Psoas muscle (tissue), 8 donors: ENCODE data around the gene TFAP2A. TPM values are rescaled to one million over a fixed set of nuclear protein-coding genes. Genes with fewer than 3 reads are reported as not detected.

Source experiments
- ATAC-seq, 4 donors: fragments of 200-7000 bp; cut with Tn5 transposase; one replicate each; pipeline ENCODE4 v1.9.1; 2020; ENCODE audit warnings: moderate library complexity in 3 of 4, mild to moderate bottlenecking in 2 of 4
- DNase-seq, 2 donors: peaks; one replicate each; pipeline ENCODE4 v3.0.0-alpha.2; 2020
- H3K27ac ChIP-seq: fragments of 200-600 bp; one replicate; pipeline ENCODE4 v1.8.0; 2022
- H3K27me3 ChIP-seq, 3 donors: fragments of 200-600 bp in 1 of 3; one replicate each; pipeline versions ENCODE4 v1.6.1 to v1.8.0; 2013 to 2022; ENCODE audit warnings: low read length in 2 of 3, mild to moderate bottlenecking in 2 of 3, moderate library complexity in 1 of 3; ENCODE audit not compliant: insufficient read depth in 3 of 3
- H3K36me3 ChIP-seq, 2 donors: fragments of 200-600 bp in 1 of 2; one replicate each; pipeline versions ENCODE4 v1.6.1 to v1.8.0; 2013 to 2022; ENCODE audit warnings: low read depth in 1 of 2, mild to moderate bottlenecking in 1 of 2, moderate library complexity in 1 of 2; ENCODE audit not compliant: insufficient read depth in 1 of 2
- H3K4me1 ChIP-seq: fragments of 200-600 bp; one replicate; pipeline ENCODE4 v1.8.0; 2022
- H3K4me3 ChIP-seq: fragments of 200-600 bp; one replicate; pipeline ENCODE4 v1.8.0; 2022; ENCODE audit warnings: mild to moderate bottlenecking
- H3K9me3 ChIP-seq: fragments of 200-600 bp; one replicate; pipeline ENCODE4 v1.8.0; 2022
- WGBS, 3 donors: extraction: QIAGEN DNeasy Blood & Tissue Kit; methylation state at CpG; one replicate each; pipeline versions ENCODE4 v1.1.6 to v1.1.7; 2013; 5-methylcytosine and 5-hydroxymethylcytosine counted together
- intact Hi-C, 2 donors: fragments of 100-400 bp; cut with DNase I; formaldehyde crosslinking; loops; one replicate each; pipeline versions ENCODE4 v1.11.0 to v1.14.2; 2022
- polyA plus RNA-seq, 3 donors: library from polyadenylated mRNA; stranded (reverse); fragments of 200-250 nt; gene quantifications; one replicate each; pipeline ENCODE4 v1.2.3, GENCODE V29; 2013
- total RNA-seq, 4 donors: library from RNA; stranded (reverse); fragmentation: NEBNext Ultra II Directional in 2 of 4; extraction: Animal tissue kit (Norgen Biotek cat#: 25700) in 2 of 4; gene quantifications; one replicate each; pipeline versions ENCODE4 v1.2.1 to v1.2.4, GENCODE V29; 2021 to 2023
- TF ChIP-seq, protein P1 (sequence below): fragments of 200-600 bp; IDR thresholded peaks from one replicate; pipeline ENCODE4 v1.8.0; 2022; ENCODE audit warnings: antibody characterized with exemption
- donor health status: healthy with polysubstance abuse.
- donor health status: DM: no; HTN: no; CAD: no; lungs with moderate emphysema.
- donor health status: Bipolar disorder and iron deficiency.
- donor health status: healthy.
- donor health status: DM: yes; HTN: yes; CAD: no.
- donor health status: DM: no; HTN: no; CAD: no.
- donor health status: DM: no; HTN: no; CAD: no.
- donor health status: DM: yes; HTN: yes; CAD: no.

TFAP2A gene
- total and polyA plus RNA-seq, 7 donors: under 0.01 to 0.15 TPM; not detected in 5

DNA sequence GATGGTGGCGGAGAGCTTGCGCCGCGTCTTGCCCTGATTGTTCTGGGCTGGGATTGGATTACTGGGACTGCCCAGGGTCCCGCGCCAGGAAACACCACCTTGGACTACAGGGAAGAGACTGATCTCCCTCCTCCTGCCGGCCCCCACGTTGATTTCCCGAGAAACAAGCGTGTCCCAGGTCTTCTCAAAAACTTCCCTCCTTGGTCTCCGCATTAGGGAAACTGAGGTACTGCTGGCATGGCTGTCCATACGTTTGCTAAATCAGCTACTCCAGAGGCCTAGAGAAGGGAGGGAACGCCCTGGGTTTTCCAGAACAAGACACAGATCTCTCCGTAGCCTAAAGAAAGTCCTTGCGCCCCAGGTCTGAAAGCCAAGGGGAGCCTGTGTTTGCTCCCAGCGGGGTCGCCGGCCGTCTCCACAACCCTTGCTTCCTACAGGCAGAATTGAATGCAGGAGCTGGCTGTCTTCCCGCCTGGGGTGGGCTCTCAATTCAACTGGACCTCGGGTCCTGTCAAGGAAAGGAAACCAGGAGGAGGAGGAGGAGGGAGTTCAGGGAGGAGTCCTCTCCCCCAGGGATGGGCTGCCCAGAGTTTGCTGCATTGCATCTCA is 29.2 kb downstream of the TFAP2A start:
- Histone ChIP-seq H3K27me3 (peaks cover 7 to 98% (median 59%) of the 10 kb centered on the region in 3 donors), H3K36me3 (no peaks in the 10 kb centered on the region), H3K4me1 (no peaks in the 10 kb centered on the region), H3K4me3 (no peak overlapping the region), H3K27ac (no peak overlapping the region), H3K9me3 (no peaks in the 10 kb centered on the region)
- TF ChIP-seq, protein P1, sequence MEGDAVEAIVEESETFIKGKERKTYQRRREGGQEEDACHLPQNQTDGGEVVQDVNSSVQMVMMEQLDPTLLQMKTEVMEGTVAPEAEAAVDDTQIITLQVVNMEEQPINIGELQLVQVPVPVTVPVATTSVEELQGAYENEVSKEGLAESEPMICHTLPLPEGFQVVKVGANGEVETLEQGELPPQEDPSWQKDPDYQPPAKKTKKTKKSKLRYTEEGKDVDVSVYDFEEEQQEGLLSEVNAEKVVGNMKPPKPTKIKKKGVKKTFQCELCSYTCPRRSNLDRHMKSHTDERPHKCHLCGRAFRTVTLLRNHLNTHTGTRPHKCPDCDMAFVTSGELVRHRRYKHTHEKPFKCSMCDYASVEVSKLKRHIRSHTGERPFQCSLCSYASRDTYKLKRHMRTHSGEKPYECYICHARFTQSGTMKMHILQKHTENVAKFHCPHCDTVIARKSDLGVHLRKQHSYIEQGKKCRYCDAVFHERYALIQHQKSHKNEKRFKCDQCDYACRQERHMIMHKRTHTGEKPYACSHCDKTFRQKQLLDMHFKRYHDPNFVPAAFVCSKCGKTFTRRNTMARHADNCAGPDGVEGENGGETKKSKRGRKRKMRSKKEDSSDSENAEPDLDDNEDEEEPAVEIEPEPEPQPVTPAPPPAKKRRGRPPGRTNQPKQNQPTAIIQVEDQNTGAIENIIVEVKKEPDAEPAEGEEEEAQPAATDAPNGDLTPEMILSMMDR: no peak
- DNase-seq (no peak), ATAC-seq (no peak)
- intact Hi-C loops: no loop called here
- WGBS, 3 donors: 6 to 9% (median 8%) methylated on average over 21 of the region's 21 CpGs

DNA sequence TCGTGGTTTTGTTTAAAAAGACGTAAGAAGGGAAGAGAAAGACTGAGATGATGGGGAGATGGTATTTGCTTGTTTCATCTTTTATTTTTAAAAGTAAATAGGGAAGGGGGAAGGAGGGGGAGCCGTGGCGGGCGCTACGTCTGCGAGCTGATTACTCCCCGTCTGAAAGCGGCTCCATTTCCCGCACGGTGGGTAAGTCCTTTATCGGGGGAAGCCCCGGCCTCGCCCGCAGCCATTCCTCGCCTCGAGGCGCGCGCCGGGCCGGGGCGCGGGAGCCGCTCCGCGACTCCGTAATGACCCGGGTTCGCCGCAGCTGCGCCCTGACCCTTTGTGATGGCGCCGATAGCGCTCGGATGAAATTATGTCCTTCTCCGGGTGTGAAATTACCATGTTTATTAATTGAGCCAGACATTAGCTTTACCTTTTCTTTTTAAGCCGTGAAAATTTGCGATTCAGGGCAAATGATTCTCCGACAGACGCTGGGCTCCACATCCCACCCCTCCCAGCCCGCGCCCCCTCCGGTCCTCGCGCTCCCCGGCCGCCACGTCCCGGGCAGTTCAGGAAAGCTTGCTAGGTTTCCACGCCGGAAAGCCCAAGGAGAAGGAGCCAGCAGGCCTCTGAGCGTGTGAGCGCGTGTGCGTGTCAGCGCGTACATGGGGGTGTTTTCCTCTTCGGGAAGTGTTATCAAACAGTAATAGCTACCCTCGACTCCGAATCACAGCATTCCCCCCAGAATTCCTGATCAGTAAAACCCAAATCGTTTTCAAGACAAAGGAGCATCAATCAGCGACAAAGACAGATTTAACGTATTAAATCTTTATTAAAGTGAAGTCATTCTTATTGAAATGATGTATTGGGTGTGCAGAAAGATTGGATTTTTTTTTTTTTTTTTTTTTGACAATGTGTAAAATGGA is 30.0 kb downstream of the TFAP2A start:
- peaks cover 7 to 94% (median 51%) of the 10 kb centered on the region in 3 donors for H3K27me3 ChIP-seq
- no peak for ATAC-seq
- no peak overlapping the region for H3K4me3 ChIP-seq
- no peaks in the 10 kb centered on the region for H3K9me3 ChIP-seq
- no peak for DNase-seq
- intact Hi-C loops: no loop called here
- no peak overlapping the region for H3K27ac ChIP-seq
- H3K4me1 ChIP-seq: no peaks in the 10 kb centered on the region
- TF ChIP-seq, protein P1: no peak
- no peaks in the 10 kb centered on the region for H3K36me3 ChIP-seq
- 6 to 7% (median 7%) methylated on average over 61 to 64 of the region's 64 CpGs for WGBS, 3 donors

DNA sequence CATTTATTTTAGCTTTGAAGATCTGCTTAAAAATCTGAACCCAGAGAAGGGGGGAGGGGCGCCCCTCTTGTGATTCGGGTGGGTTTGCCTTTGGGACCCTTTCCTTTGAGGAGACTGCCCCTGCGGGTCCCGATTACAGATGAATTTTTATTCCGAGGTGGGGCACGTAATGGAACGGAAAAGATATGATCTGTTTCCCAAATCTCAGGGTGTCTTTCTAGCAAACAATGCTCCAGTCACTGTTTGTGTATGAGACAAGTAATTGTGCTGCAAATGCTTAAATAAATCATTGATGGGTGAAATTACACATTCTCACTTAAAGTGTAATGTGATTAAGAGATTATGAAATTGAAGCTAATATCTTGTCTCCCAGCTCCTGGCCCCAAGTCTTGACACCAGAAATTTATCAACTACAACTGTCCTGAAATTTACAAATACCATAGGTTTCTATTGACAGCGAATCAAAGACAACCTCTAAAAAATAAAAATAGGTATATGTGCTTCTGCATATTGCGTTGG is 30.7 kb downstream of the TFAP2A start:
- TF ChIP-seq, protein P1: no peak
- DNase-seq (no peak), ATAC-seq (no peak)
- Histone ChIP-seq H3K4me1 (no peaks in the 10 kb centered on the region), H3K4me3 (no peak overlapping the region), H3K27me3 (peaks cover 7 to 87% (median 48%) of the 10 kb centered on the region in 3 donors), H3K9me3 (no peaks in the 10 kb centered on the region), H3K36me3 (no peaks in the 10 kb centered on the region), H3K27ac (no peak overlapping the region)
- 7 to 12% (median 10%) methylated on average over 9 of the region's 9 CpGs for WGBS, 3 donors
- intact Hi-C loops: no loop called here

DNA sequence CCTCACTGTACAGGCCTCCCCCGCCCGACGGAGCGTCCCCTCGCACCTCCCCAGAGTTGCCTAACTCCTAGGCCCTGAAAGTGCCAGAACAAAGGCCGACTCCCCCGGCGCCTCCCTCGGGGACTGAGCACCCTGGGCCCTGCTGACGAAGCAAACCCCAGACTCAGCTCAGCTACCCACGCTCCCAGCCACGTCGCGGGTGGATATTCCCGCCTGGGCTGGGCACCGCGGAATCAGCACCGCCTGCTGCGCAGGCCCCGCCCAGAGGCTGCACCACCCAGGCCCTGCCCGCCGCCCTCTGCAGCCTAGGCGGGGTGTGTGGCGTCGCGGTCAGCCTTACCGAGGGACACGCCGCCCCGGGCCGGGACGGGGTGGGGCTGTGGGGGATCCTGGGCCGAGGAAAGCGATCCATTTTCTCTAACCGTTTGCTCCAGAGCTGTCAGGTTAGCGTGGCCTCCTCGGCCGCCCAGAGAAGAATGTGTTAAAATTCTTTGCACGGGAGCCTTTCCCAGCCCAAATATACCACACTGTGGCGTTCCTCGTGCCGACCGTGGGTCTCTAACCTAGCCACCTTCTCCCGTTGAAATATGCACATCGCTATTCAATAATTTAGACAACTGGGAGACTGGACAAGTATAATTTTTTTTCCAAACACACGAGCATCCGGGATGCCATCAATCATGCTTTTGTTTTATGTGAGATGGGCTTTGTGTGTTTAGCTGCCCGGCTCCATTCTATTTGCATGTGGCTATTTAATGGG is 31.4 kb downstream of the TFAP2A start:
- intact Hi-C loops: no loop called here
- ATAC-seq (peak in 1 of 4 donors; percentile 35), DNase-seq (peak in 1 of 2 donors; percentile 14)
- Histone ChIP-seq H3K9me3 (no peaks in the 10 kb centered on the region), H3K27ac (no peak overlapping the region), H3K4me1 (no peaks in the 10 kb centered on the region), H3K4me3 (peak overlapping the region; percentile 30), H3K27me3 (peaks cover 7 to 81% (median 44%) of the 10 kb centered on the region in 3 donors), H3K36me3 (no peaks in the 10 kb centered on the region)
- 2 to 3% (median 3%) methylated on average over 45 to 48 of the region's 48 CpGs for WGBS, 3 donors
- TF ChIP-seq, protein P1: no peak
